Thoracic aorta (tissue), 2 donors: ENCODE results near the gene RPTOR. TPM values are rescaled to one million over a fixed set of nuclear protein-coding genes. Genes with fewer than 3 reads are reported as not detected.

Experiments used
- ATAC-seq: fragments of 150-250 bp; one replicate; pipeline ENCODE4 v1.8.0; 2017; ENCODE audit warnings: low read depth; ENCODE audit not compliant: insufficient number of reproducible peaks, low FRiP score
- DNase-seq: peaks from one replicate; pipeline ENCODE4 v3.0.0-alpha.2; 2020; ENCODE audit warnings: low spot score
- H3K27ac ChIP-seq, 2 donors: fragments of 200-600 bp; sonication (generic); 1 replicate in 1 of 2; 2 replicates in 1 of 2; pipeline ENCODE4 v1.5.1; 2016; ENCODE audit warnings: mild to moderate bottlenecking in 2 of 2, moderate library complexity in 2 of 2
- H3K27me3 ChIP-seq: fragments of 200-600 bp; sonication (generic); replicated peaks from 2 replicates; pipeline ENCODE4 v1.6.0; 2016; ENCODE audit warnings: mild to moderate bottlenecking; ENCODE audit not compliant: insufficient read depth
- H3K36me3 ChIP-seq: fragments of 200-600 bp; sonication (generic); one replicate; pipeline ENCODE4 v1.5.1; 2016
- H3K4me1 ChIP-seq, 2 donors: fragments of 200-600 bp; sonication (generic); 1 replicate in 1 of 2; 2 replicates in 1 of 2; pipeline versions ENCODE4 v1.5.1 to v1.6.0; 2016; ENCODE audit warnings: low read depth in 2 of 2, mild to moderate bottlenecking in 1 of 2; ENCODE audit not compliant: control insufficient read depth in 1 of 2
- H3K4me3 ChIP-seq: fragments of 200-600 bp; sonication (generic); 2 replicates; pipeline ENCODE4 v1.5.1; 2016; ENCODE audit warnings: mild to moderate bottlenecking
- H3K9me3 ChIP-seq: fragments of 200-600 bp; sonication (generic); 2 replicates; pipeline ENCODE4 v1.5.1; 2016
- total RNA-seq, 2 donors: library from RNA; depleted of rRNA; stranded (reverse); fragments of >200 nt; gene quantifications; one replicate each; pipeline versions ENCODE4 v1.1.0 to v1.2.3, GENCODE V29; 2016
- TF ChIP-seq, protein P1 (sequence below): fragments of 200-600 bp; sonication (generic); IDR thresholded peaks from one replicate; pipeline ENCODE4 v1.5.1; 2019; ENCODE audit warnings: antibody characterized with exemption

Gene RPTOR
- total RNA-seq, 2 donors from 2014 or later: 42.0 to 47.4 TPM

DNA sequence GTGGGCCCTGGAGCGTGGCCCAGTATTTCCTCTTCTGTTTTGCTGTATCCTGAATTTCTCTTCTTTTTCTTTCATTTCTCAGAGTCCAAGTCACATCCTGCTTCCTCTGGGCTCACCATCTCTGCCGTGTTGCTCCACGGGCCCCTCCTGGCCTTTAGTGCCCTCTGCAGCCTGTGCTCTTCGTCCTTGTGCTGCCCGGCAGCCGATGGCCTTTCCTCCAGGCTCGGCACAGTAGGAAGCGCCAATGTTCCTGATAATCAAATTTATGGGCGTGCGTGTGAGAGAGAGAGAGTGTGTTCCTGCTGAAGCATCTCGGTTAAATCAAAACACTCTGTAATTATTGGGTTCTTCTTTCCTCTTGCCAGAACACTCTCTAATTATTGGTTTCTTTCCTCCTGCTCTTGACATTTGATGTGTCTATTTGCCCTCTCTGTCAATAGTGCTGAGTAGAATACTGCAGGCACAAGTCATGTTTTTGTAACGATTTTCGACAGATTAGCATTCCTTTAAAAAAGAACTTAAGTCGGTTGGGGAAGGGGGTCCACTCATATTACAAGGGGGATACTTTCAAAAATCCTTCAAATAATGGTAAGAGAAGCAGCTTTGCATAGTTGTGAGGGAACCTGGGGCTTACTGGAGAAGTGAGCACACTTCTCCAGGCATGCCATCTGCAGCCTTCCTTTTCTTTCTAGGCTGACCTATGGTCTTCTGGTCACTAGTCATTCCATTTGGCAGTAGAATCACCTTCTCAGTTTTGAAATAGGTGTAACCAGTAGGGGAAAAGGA is 126.6 kb downstream of the RPTOR start:
- Histone ChIP-seq H3K9me3 (no peaks in the 10 kb centered on the region), H3K27me3 (no peaks in the 10 kb centered on the region), H3K4me3 (no peak overlapping the region), H3K27ac (no peak overlapping the region), H3K4me1 (no peaks in the 10 kb centered on the region), H3K36me3 (no peaks in the 10 kb centered on the region)
- DNase-seq (no peak), ATAC-seq (no peak)
- TF ChIP-seq, protein P1, sequence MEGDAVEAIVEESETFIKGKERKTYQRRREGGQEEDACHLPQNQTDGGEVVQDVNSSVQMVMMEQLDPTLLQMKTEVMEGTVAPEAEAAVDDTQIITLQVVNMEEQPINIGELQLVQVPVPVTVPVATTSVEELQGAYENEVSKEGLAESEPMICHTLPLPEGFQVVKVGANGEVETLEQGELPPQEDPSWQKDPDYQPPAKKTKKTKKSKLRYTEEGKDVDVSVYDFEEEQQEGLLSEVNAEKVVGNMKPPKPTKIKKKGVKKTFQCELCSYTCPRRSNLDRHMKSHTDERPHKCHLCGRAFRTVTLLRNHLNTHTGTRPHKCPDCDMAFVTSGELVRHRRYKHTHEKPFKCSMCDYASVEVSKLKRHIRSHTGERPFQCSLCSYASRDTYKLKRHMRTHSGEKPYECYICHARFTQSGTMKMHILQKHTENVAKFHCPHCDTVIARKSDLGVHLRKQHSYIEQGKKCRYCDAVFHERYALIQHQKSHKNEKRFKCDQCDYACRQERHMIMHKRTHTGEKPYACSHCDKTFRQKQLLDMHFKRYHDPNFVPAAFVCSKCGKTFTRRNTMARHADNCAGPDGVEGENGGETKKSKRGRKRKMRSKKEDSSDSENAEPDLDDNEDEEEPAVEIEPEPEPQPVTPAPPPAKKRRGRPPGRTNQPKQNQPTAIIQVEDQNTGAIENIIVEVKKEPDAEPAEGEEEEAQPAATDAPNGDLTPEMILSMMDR: no peak

DNA sequence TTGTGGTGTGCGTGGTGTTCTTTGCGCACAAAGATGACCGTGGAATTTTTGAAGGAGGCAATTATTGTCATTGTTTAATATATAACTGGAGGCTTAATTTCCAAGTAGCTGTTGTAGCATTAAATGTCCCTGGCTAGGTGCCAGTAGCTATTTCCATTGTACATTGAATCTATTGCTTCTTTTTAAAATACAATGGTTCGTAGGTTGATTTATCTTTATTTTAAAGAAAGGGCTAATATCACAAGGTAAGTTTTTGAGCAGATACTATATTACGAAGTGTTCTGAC is 127.1 kb downstream of the RPTOR start:
- TF ChIP-seq, protein P1: no peak
- no peaks in the 10 kb centered on the region for H3K27me3 ChIP-seq
- H3K36me3 ChIP-seq: no peaks in the 10 kb centered on the region
- no peaks in the 10 kb centered on the region for H3K4me1 ChIP-seq
- no peak for ATAC-seq
- H3K27ac ChIP-seq: no peak overlapping the region
- no peak overlapping the region for H3K4me3 ChIP-seq
- no peak for DNase-seq
- H3K9me3 ChIP-seq: no peaks in the 10 kb centered on the region

- H3K9me3 ChIP-seq: no peaks in the 10 kb centered on the region
- TF ChIP-seq, protein P1: no peak
- no peak overlapping the region for H3K4me3 ChIP-seq
- no peaks in the 10 kb centered on the region for H3K36me3 ChIP-seq
- H3K27ac ChIP-seq: no peak overlapping the region
- no peak for ATAC-seq
- no peaks in the 10 kb centered on the region for H3K27me3 ChIP-seq
- H3K4me1 ChIP-seq: no peaks in the 10 kb centered on the region
- DNase-seq: no peak
Observed at GRCh38 chr17:80673152-80673920, 128.7 kb downstream of the RPTOR start.

DNA sequence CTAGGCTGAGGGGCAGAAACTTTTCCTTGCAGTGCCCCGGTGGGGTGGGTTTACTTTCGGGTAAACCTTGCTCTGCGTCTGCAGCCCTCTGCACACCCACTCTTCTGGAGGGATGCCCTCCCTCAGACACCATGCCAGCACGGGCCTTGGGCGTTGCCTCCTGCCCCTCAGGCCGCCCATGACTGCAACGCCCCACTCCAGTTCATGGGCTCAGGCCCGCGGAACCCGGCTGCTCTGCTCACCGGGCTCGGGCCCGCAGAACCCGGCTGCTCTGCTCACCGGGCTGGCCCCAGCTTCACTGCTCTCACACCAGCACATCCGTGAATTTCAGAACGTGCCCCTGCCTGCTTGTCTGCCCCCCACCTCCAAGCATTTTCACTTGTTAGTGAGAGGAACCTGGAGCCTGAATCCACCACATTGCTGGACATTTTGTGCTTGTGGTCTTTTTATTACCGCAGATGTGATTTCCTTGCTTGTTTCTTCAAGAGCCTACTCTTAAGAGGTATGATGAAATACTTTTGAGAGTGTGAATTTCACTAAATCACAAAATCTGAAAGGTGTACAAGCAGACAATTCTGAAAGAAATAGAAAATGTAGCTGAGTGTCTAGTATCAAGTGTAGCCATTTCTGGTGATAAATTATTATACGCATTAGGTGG is 130.9 kb downstream of the RPTOR start:
- H3K27ac ChIP-seq: no peak overlapping the region
- no peak for DNase-seq

DNA sequence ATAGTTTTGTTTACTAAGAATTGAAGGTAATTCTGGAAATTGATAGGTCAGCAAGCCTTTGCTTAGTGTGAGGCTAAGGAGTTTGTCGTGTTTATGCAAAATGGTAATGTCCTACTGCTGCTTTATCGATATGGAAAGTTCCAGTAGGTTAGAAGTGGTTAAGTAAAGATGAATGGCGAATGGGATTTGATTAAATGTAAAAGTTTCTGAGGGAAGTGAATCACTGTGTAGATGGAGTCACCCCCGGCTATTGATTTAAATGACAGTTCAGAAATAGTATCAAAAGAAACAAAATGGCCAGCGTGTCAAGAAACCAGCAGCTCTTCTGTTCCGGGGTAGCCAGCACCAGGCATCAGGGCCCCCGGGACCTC is 131.4 kb downstream of the RPTOR start:
- H3K9me3 ChIP-seq: no peaks in the 10 kb centered on the region
- no peaks in the 10 kb centered on the region for H3K4me1 ChIP-seq
- TF ChIP-seq, protein P1: no peak
- H3K27me3 ChIP-seq: no peaks in the 10 kb centered on the region
- ATAC-seq (no peak), DNase-seq (no peak)
- no peak overlapping the region for H3K27ac ChIP-seq
- no peaks in the 10 kb centered on the region for H3K36me3 ChIP-seq
- H3K4me3 ChIP-seq: no peak overlapping the region

More for the DNA sequence above, 130.9 kb downstream of the RPTOR start:
- ATAC-seq: no peak
- no peaks in the 10 kb centered on the region for H3K4me1 ChIP-seq
- TF ChIP-seq, protein P1: no peak
- no peaks in the 10 kb centered on the region for H3K27me3 ChIP-seq
- H3K4me3 ChIP-seq: no peak overlapping the region
- no peaks in the 10 kb centered on the region for H3K36me3 ChIP-seq
- H3K9me3 ChIP-seq: no peaks in the 10 kb centered on the region
